Measurements from ENCODE around the gene MAPK11.

DNA sequence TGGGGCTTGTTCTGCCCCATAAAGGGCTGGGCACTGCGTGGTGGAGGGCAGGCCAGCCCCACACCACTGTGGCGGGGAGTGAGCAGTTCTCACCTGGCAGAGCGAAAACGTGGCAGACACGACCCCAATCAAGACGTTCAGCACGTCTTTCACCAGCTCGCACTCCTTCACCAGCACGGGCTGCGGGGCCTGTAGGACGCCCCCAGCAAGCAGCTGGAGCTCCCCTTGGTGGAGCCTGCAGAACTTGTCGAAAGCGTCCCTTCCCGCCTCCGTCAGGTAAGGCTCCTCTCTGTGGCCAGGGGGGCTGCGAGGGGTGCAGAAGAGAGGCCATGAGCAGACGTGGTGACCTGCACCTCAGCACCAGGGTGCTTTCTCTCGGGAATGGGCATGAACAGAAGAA is 37.0 kb downstream of the MAPK11 start:
- TF ChIP-seq, protein P1, sequence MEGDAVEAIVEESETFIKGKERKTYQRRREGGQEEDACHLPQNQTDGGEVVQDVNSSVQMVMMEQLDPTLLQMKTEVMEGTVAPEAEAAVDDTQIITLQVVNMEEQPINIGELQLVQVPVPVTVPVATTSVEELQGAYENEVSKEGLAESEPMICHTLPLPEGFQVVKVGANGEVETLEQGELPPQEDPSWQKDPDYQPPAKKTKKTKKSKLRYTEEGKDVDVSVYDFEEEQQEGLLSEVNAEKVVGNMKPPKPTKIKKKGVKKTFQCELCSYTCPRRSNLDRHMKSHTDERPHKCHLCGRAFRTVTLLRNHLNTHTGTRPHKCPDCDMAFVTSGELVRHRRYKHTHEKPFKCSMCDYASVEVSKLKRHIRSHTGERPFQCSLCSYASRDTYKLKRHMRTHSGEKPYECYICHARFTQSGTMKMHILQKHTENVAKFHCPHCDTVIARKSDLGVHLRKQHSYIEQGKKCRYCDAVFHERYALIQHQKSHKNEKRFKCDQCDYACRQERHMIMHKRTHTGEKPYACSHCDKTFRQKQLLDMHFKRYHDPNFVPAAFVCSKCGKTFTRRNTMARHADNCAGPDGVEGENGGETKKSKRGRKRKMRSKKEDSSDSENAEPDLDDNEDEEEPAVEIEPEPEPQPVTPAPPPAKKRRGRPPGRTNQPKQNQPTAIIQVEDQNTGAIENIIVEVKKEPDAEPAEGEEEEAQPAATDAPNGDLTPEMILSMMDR (IDR thresholded peaks at IDR 0.05): no peak
- TF ChIP-seq EZH2 (IDR thresholded peaks at IDR 0.05; ENCODE audit: borderline replicate concordance, insufficient read depth, low read depth, low read length, poor library complexity, severe bottlenecking): no peak

Data from B cell (primary cell).